B cell (primary cell): ENCODE results near the gene PP2D1.

Experiments used
- EZH2 ChIP-seq: IDR thresholded peaks from 2 replicates; pipeline ENCODE4 v1.6.1; 2012; ENCODE audit warnings: borderline replicate concordance, low read depth, mild to moderate bottlenecking, moderate library complexity, low read length; ENCODE audit not compliant: insufficient read depth, poor library complexity, severe bottlenecking
- TF ChIP-seq, protein P1 (sequence below): fragments of 200-600 bp; IDR thresholded peaks from one replicate; pipeline ENCODE4 v1.8.0; 2022; ENCODE audit warnings: antibody characterized with exemption, mild to moderate bottlenecking

DNA sequence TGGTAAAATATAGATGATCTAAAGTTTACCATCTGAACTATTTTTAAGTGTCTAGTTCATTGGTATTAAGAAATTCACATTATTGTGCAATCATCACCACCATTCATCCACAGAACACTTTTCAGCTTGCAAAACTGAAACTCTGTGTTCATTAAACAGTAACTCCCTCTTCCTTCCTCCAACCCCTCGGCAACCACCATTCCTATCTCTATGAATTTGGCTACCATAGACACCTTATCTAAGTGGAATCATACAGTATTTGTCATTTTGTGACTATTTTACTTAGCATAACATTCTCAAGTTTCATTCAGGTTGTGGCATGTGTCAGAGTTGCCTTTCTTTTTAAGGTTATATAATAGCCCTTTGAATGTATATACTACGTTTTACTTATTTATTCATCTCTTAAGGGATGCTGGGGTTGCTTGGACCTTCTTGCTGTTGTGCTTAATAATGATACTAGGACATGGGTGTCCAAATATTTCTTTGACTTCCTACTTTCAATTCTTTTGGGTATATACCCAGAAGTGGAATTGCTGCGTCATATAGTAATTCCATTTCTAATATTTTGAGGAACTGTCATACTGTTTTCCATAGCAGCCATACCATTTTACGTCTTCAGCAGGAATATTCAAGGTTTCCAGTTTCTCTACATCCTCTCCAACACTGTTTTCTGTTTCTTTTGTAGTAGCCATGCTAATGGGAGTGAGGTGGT lies 49.1 kb upstream of the PP2D1 start:
- TF ChIP-seq, protein P1, sequence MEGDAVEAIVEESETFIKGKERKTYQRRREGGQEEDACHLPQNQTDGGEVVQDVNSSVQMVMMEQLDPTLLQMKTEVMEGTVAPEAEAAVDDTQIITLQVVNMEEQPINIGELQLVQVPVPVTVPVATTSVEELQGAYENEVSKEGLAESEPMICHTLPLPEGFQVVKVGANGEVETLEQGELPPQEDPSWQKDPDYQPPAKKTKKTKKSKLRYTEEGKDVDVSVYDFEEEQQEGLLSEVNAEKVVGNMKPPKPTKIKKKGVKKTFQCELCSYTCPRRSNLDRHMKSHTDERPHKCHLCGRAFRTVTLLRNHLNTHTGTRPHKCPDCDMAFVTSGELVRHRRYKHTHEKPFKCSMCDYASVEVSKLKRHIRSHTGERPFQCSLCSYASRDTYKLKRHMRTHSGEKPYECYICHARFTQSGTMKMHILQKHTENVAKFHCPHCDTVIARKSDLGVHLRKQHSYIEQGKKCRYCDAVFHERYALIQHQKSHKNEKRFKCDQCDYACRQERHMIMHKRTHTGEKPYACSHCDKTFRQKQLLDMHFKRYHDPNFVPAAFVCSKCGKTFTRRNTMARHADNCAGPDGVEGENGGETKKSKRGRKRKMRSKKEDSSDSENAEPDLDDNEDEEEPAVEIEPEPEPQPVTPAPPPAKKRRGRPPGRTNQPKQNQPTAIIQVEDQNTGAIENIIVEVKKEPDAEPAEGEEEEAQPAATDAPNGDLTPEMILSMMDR, result no peak
- TF ChIP-seq EZH2, result no peak
